Measurements from ENCODE around the gene PATJ. TPM values are rescaled to one million over a fixed set of nuclear protein-coding genes. Genes with fewer than 3 reads are reported as not detected.
"Not testable (repeated sequence)": the region's sequence is repeated elsewhere in the genome, so short reads cannot be mapped to it uniquely, and the experiment has no call there.

The PATJ gene
- total RNA-seq, 1 experiment from 2014 or later = 11.2 TPM

GRCh38 chr1:62209931-62210595 lies 467.8 kb downstream of the PATJ start:
- no peak for DNase-seq (ENCODE audit: low spot score)

- no peak for DNase-seq (ENCODE audit: low spot score)
Measured at GRCh38 chr1:62210960-62211359, 468.7 kb downstream of the PATJ start.

GRCh38 chr1:62212411-62212810 lies 470.1 kb downstream of the PATJ start:
- no peak for DNase-seq (ENCODE audit: low spot score)

GRCh38 chr1:62213075-62213914 lies 471.0 kb downstream of the PATJ start:
- DNase-seq (ENCODE audit: low spot score) = no peak

- no peak for DNase-seq (ENCODE audit: low spot score)
Measured at GRCh38 chr1:62218604-62219003, 476.3 kb downstream of the PATJ start.

GRCh38 chr1:62220456-62220855 lies 478.2 kb downstream of the PATJ start:
- DNase-seq (ENCODE audit: low spot score) = not testable (repeated sequence)

GRCh38 chr1:62221171-62221570 lies 478.9 kb downstream of the PATJ start:
- no peak for DNase-seq (ENCODE audit: low spot score)

- no peak for DNase-seq (ENCODE audit: low spot score)
Measured at GRCh38 chr1:62222321-62222720, 480.0 kb downstream of the PATJ start.

GRCh38 chr1:62224182-62224581 lies 481.9 kb downstream of the PATJ start:
- no peak for DNase-seq (ENCODE audit: low spot score)

- no peak for DNase-seq (ENCODE audit: low spot score)
Measured at GRCh38 chr1:62227496-62227895, 485.2 kb downstream of the PATJ start.

Other genes starting within 250 kb of the PATJ start
- 100 and 107 TPM in 2 replicates for gene TM2D1, start 17.3 kb upstream of the PATJ start, total RNA-seq (2014; rRNA removed; shearing (Covaris generic))